HepG2 (cell line): ENCODE measurements around the gene FAM228A.

ENCODE experiments used
- CEBPB ChIP-seq: IDR thresholded peaks from 2 replicates; pipeline ENCODE4 v1.6.1; 2011; ENCODE audit warnings: low read depth, low read length, improper control_type of control experiment, borderline replicate concordance
- CTCF ChIP-seq: sonication (generic); formaldehyde crosslinking; IDR thresholded peaks from 2 replicates; pipeline ENCODE4 v1.5.0; 2020; ENCODE audit warnings: mild to moderate bottlenecking, missing genetic modification reagents, moderate library complexity
- DNMT1 ChIP-seq: sonication (generic); formaldehyde crosslinking; IDR thresholded peaks from 2 replicates; pipeline ENCODE4 v1.5.1; 2020; ENCODE audit warnings: mild to moderate bottlenecking, missing genetic modification reagents
- FOXA3 ChIP-seq: IDR thresholded peaks from 2 replicates; pipeline ENCODE4 v1.6.1; 2016; ENCODE audit warnings: missing genetic modification reagents, missing compliant biosample characterization
- FOXK1 ChIP-seq: sonication (generic); formaldehyde crosslinking; IDR thresholded peaks from 2 replicates; pipeline ENCODE4 v1.4.0; 2020; ENCODE audit warnings: low read depth, missing genetic modification reagents, borderline replicate concordance
- KLF9 ChIP-seq: IDR thresholded peaks from 2 replicates; pipeline ENCODE4 v1.6.1; 2016; ENCODE audit warnings: low read depth
- MYPOP ChIP-seq: sonication (generic); formaldehyde crosslinking; IDR thresholded peaks from 2 replicates; pipeline ENCODE4 v1.8.1; 2023; ENCODE audit warnings: mild to moderate bottlenecking, moderate library complexity, missing genetic modification reagents
- NFATC3 ChIP-seq: sonication (generic); formaldehyde crosslinking; IDR thresholded peaks from 2 replicates; pipeline ENCODE4 v1.5.1; 2020; ENCODE audit warnings: mild to moderate bottlenecking, missing genetic modification reagents
- POLR2A ChIP-seq, 2 experiments: IDR thresholded peaks; 2 replicates each; pipeline ENCODE4 v1.6.1; 2011; ENCODE audit warnings: low read depth in 2 of 2, low read length in 2 of 2, mild to moderate bottlenecking in 1 of 2, moderate library complexity in 1 of 2; ENCODE audit not compliant: insufficient read depth in 1 of 2
- SRF ChIP-seq: IDR thresholded peaks from 2 replicates; pipeline ENCODE4 v1.6.1; 2011; ENCODE audit warnings: mild to moderate bottlenecking, low read depth, low read length, moderate library complexity
- ZNF660 ChIP-seq: sonication (generic); formaldehyde crosslinking; IDR thresholded peaks from 2 replicates; pipeline ENCODE4 v1.5.1; 2020; ENCODE audit warnings: mild to moderate bottlenecking, low read depth, missing genetic modification reagents, borderline replicate concordance
- ZNF83 ChIP-seq: sonication (generic); formaldehyde crosslinking; IDR thresholded peaks from 2 replicates; pipeline ENCODE4 v1.4.0; 2020; ENCODE audit warnings: missing genetic modification reagents, mild to moderate bottlenecking, borderline replicate concordance

- no peak for TF ChIP-seq MYPOP (CRISPR knock-in tag)
- no peak for TF ChIP-seq FOXK1
- no peak for TF ChIP-seq CTCF (CRISPR knock-in tag)
- TF ChIP-seq KLF9: no peak
- no peak for TF ChIP-seq NFATC3 (CRISPR knock-in tag)
- no peak for TF ChIP-seq SRF
- TF ChIP-seq DNMT1 (CRISPR knock-in tag): no peak
- no peak for TF ChIP-seq FOXA3 (CRISPR knock-in tag)
- TF ChIP-seq POLR2A (IDR thresholded peaks at IDR 0.05; ENCODE audit: insufficient read depth in 1 of 2, low read depth in 2 of 2, low read length in 2 of 2): no peak
- no peak for TF ChIP-seq CEBPB
- TF ChIP-seq ZNF660: no peak
- TF ChIP-seq ZNF83: no peak
These were observed 48.9 kb upstream of the FAM228A start for GRCh38 chr2:24125956-24126355.
